22Rv1 (cell line): ENCODE measurements around the gene C16orf78.

Source experiments
- ZFX ChIP-seq: fragments of 450-650 bp; IDR thresholded peaks from 2 replicates; pipeline ENCODE4 v1.6.1; 2017; ENCODE audit warnings: antibody characterized with exemption, borderline replicate concordance
- TF ChIP-seq, protein P1 (sequence below): fragments of 450-650 bp; IDR thresholded peaks from 2 replicates; pipeline ENCODE4 v1.5.1; 2017; ENCODE audit warnings: mild to moderate bottlenecking

DNA sequence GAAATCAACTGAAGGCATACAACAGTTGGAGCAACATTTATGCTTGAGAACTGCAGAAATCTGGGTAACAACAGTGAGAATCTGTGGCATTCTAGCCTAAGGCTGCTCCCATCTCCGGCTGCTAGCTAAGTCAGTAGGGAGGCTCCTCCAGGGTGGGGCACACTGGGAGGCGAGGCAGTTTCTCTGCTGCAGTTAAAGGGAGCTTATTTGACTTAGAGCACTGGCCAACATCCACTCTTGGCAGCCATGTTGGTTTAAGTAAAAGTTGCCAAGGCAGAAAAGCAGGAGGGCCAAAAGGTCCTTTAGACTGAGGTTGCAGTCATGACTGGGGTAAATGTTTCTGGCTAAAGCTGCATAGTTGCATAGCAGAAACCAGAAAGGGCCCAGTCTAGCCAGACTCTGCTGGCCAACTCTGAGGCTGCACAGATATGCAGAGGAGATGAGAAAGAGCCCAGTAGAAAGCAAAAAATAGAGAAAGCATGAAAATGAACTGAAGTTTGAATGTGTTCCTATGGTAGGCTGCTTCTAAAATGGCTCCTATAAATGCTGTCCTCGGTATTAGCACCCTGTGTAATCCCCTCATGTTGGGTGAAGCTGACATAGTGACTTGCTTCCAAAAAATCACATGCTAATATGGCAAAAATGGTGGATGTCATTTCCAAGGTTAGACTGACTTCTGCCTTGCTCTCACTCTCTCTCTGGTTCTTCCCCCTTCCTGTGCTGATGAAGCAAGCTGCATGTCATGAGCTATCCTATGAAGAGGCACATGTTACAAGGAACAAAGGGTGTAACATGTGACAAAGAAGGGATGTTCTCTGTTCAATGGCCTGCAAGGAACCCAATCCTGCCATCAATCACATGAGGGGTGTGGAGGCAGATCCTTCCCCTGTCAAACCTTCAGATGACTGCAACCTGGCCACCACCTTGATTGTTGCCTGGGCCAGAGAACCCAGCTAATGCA, 3.7 kb upstream of the C16orf78 start:
- TF ChIP-seq, protein P1, sequence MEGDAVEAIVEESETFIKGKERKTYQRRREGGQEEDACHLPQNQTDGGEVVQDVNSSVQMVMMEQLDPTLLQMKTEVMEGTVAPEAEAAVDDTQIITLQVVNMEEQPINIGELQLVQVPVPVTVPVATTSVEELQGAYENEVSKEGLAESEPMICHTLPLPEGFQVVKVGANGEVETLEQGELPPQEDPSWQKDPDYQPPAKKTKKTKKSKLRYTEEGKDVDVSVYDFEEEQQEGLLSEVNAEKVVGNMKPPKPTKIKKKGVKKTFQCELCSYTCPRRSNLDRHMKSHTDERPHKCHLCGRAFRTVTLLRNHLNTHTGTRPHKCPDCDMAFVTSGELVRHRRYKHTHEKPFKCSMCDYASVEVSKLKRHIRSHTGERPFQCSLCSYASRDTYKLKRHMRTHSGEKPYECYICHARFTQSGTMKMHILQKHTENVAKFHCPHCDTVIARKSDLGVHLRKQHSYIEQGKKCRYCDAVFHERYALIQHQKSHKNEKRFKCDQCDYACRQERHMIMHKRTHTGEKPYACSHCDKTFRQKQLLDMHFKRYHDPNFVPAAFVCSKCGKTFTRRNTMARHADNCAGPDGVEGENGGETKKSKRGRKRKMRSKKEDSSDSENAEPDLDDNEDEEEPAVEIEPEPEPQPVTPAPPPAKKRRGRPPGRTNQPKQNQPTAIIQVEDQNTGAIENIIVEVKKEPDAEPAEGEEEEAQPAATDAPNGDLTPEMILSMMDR = no peak
- TF ChIP-seq ZFX = no peak
